MCF 10A (cell line): ENCODE data around the gene MACC1. TPM values are rescaled to one million over a fixed set of nuclear protein-coding genes. Genes with fewer than 3 reads are reported as not detected.

Experiments
- BruUV-seq: library from RNA; stranded (reverse); fragments of 400-500 nt; replicated peaks from 2 replicates; lab custom pipeline; 2021; lab: Mats Ljungman, UMichigan
- CTCF ChIA-PET: fragments of 300-600 bp; sonication (Branson Sonifier 250); formaldehyde crosslinking; extraction: SDS; loops from one replicate; lab custom pipeline; 2021; ENCODE audit warnings: antibody characterized with exemption, inconsistent platforms; lab: Yijun Ruan, JAX
- POLR2A ChIA-PET: fragments of 300-600, 350-650 bp; sonication (Branson Sonifier 250); formaldehyde crosslinking; extraction: SDS; loops from one replicate; lab custom pipeline; 2020; ENCODE audit warnings: antibody characterized with exemption, inconsistent platforms; lab: Yijun Ruan, JAX
- DNase-seq: peaks from one replicate; pipeline ENCODE4 v3.0.0-alpha.2; 2018; ENCODE audit not compliant: unreplicated experiment
- H3K27ac Mint-ChIP-seq: one replicate; pipeline ENCODE4 v1.8.0; 2022; ENCODE audit warnings: mild to moderate bottlenecking, low read depth, mixed read lengths; ENCODE audit not compliant: unreplicated experiment
- H3K27me3 Mint-ChIP-seq: one replicate; pipeline ENCODE4 v1.8.0; 2022; ENCODE audit warnings: mixed read lengths; ENCODE audit not compliant: insufficient read depth, unreplicated experiment
- H3K36me3 Mint-ChIP-seq: one replicate; pipeline ENCODE4 v1.8.0; 2022; ENCODE audit warnings: mild to moderate bottlenecking, moderate library complexity, mixed read lengths; ENCODE audit not compliant: insufficient read depth, unreplicated experiment
- H3K4me1 Mint-ChIP-seq: one replicate; pipeline ENCODE4 v1.8.0; 2022; ENCODE audit warnings: mixed read lengths; ENCODE audit not compliant: insufficient read depth, unreplicated experiment
- H3K4me3 Mint-ChIP-seq: one replicate; pipeline ENCODE4 v1.8.0; 2022; ENCODE audit warnings: mild to moderate bottlenecking, moderate library complexity, mixed read lengths; ENCODE audit not compliant: unreplicated experiment
- H3K9me3 Mint-ChIP-seq: one replicate; pipeline ENCODE4 v1.8.0; 2022; ENCODE audit warnings: mixed read lengths; ENCODE audit not compliant: unreplicated experiment
- CTCF ChIP-seq: fragments of 200-600 bp; IDR thresholded peaks from one replicate; pipeline ENCODE4 v1.8.0; 2022; ENCODE audit warnings: antibody characterized with exemption, mild to moderate bottlenecking; ENCODE audit not compliant: unreplicated experiment
- intact Hi-C: fragments of 100-400 bp; cut with micrococcal nuclease; formaldehyde crosslinking; loops from 2 replicates; pipeline ENCODE4 v1.14.1; 2022
- total RNA-seq: library from RNA; stranded (reverse); gene quantifications from 2 replicates; pipeline ENCODE4 v1.2.3, GENCODE V29; 2022

The MACC1 gene
- total RNA-seq, 1 experiment from 2014 or later: 0.14 TPM

- peaks cover 6% of the 10 kb centered on the region for H3K4me1 Mint-ChIP-seq
- DNase-seq: no peak
- no peak overlapping the region for H3K4me3 Mint-ChIP-seq
- TF ChIP-seq CTCF: no peak
- CTCF ChIA-PET: interaction anchor here (0.6 to 2.2 kb wide), 4 partner anchors 39 to 1040 kb away, joined by 3 to 6 read pairs (median 4); no protein-coding TSS in a partner anchor
- POLR2A ChIA-PET: interaction anchor here (1.1 kb wide), 1 partner anchor 12 kb away, joined by 3 read pairs; no protein-coding TSS in a partner anchor
- H3K9me3 Mint-ChIP-seq: no peaks in the 10 kb centered on the region
- BruUV-seq: no TSS peak
- intact Hi-C loops: no loop called here
- H3K27ac Mint-ChIP-seq: no peak overlapping the region
- H3K36me3 Mint-ChIP-seq: no peaks in the 10 kb centered on the region
- no peaks in the 10 kb centered on the region for H3K27me3 Mint-ChIP-seq
Observed at GRCh38 chr7:20133803-20134202, 83.4 kb downstream of the MACC1 start.

GRCh38 chr7:20132585-20132984 is 84.6 kb downstream of the MACC1 start:
- BruUV-seq: no TSS peak
- CTCF ChIA-PET: interaction anchor here (1.5 to 2.2 kb wide), 3 partner anchors 41 to 379 kb away, joined by 3 to 6 read pairs (median 4); no protein-coding TSS in a partner anchor
- Mint-ChIP-seq H3K9me3 (no peaks in the 10 kb centered on the region), H3K36me3 (no peaks in the 10 kb centered on the region), H3K4me3 (no peak overlapping the region), H3K27ac (no peak overlapping the region), H3K27me3 (no peaks in the 10 kb centered on the region), H3K4me1 (peaks cover 6% of the 10 kb centered on the region)
- DNase-seq: no peak
- TF ChIP-seq CTCF: no peak
- POLR2A ChIA-PET: interaction anchor here (1.1 kb wide), 1 partner anchor 13 kb away, joined by 3 read pairs; no protein-coding TSS in a partner anchor
- intact Hi-C loops: no loop called here

- CTCF ChIA-PET: interaction anchor here (1.5 to 2.2 kb wide), 3 partner anchors 41 to 378 kb away, joined by 3 to 6 read pairs (median 4); no protein-coding TSS in a partner anchor
- BruUV-seq: no TSS peak
- POLR2A ChIA-PET: no interaction called here
- no peak for DNase-seq
- no peak overlapping the region for H3K27ac Mint-ChIP-seq
- no peaks in the 10 kb centered on the region for H3K9me3 Mint-ChIP-seq
- TF ChIP-seq CTCF: no peak
- intact Hi-C loops: no loop called here
- H3K4me1 Mint-ChIP-seq: peaks cover 6% of the 10 kb centered on the region
- H3K27me3 Mint-ChIP-seq: no peaks in the 10 kb centered on the region
- no peak overlapping the region for H3K4me3 Mint-ChIP-seq
- no peaks in the 10 kb centered on the region for H3K36me3 Mint-ChIP-seq
Observed at GRCh38 chr7:20131776-20132175, 85.4 kb downstream of the MACC1 start.

GRCh38 chr7:20129920-20130319 is 87.3 kb downstream of the MACC1 start:
- POLR2A ChIA-PET: no interaction called here
- intact Hi-C loops: no loop called here
- DNase-seq: no peak
- Mint-ChIP-seq H3K36me3 (no peaks in the 10 kb centered on the region), H3K27ac (peak overlapping the region; percentile 59), H3K4me3 (no peak overlapping the region), H3K9me3 (no peaks in the 10 kb centered on the region), H3K4me1 (peaks cover 6% of the 10 kb centered on the region), H3K27me3 (no peaks in the 10 kb centered on the region)
- no peak for TF ChIP-seq CTCF
- no TSS peak for BruUV-seq
- CTCF ChIA-PET: interaction anchor here (0.6 kb wide), 1 partner anchor 12 kb away, joined by 3 read pairs; no protein-coding TSS in a partner anchor
